Measurements from ENCODE around the gene ZNF701. TPM values are rescaled to one million over a fixed set of nuclear protein-coding genes. Genes with fewer than 3 reads are reported as not detected.
"Not testable (repeated sequence)": the region's sequence is repeated elsewhere in the genome, so short reads cannot be mapped to it uniquely, and the experiment has no call there.

The ZNF701 gene
- total and polyA plus RNA-seq, 8 donors = 4.2 to 13.6 (median 6.9) TPM

- no peak for TF ChIP-seq CTCF (IDR thresholded peaks at IDR 0.05)
- no peak overlapping the region for H3K27ac ChIP-seq
- DNase-seq = no peak
These were observed 20.6 kb downstream of the ZNF701 start for GRCh38 chr19:52590728-52591127.

GRCh38 chr19:52592301-52592700 is 22.2 kb downstream of the ZNF701 start:
- H3K36me3 ChIP-seq = no peaks in the 10 kb centered on the region
- DNase-seq (no peak), ATAC-seq (no peak), FAIRE-seq (no peak)
- H3K9me3 ChIP-seq = no peaks in the 10 kb centered on the region
- H3K27ac ChIP-seq = no peak overlapping the region
- 66 to 95% methylated on average over 3 of the region's 3 CpGs for WGBS, 2 donors
- H3K4me1 ChIP-seq = no peaks in the 10 kb centered on the region
- no peaks in the 10 kb centered on the region for H3K27me3 ChIP-seq
- intact Hi-C loops (cut with DNase I) = no loop called here
- no peak overlapping the region for H3K4me3 ChIP-seq
- no peak for TF ChIP-seq CTCF (IDR thresholded peaks at IDR 0.05)

More at GRCh38 chr19:52590728-52591127, 20.6 kb downstream of the ZNF701 start:
- ATAC-seq (no peak), FAIRE-seq (no peak)
- Histone ChIP-seq H3K27me3 (no peaks in the 10 kb centered on the region), H3K4me3 (no peak overlapping the region), H3K4me1 (no peaks in the 10 kb centered on the region), H3K36me3 (no peaks in the 10 kb centered on the region), H3K9me3 (no peaks in the 10 kb centered on the region)
- intact Hi-C loops (cut with DNase I) = no loop called here
- 95 to 96% methylated on average over 5 of the region's 5 CpGs for WGBS, 2 donors

- 94% methylated on average over 6 of the region's 25 CpGs; no CpG with 5 or more reads in 1 of the 2 donors for WGBS, 2 donors
These were observed 23.4 kb downstream of the ZNF701 start for GRCh38 chr19:52593441-52593840.

GRCh38 chr19:52599241-52599640 is 29.2 kb downstream of the ZNF701 start:
- no peaks in the 10 kb centered on the region for H3K36me3 ChIP-seq
- DNase-seq (no peak), ATAC-seq (no peak), FAIRE-seq (no peak)
- no peak for TF ChIP-seq CTCF (IDR thresholded peaks at IDR 0.05)
- 46 to 48% methylated on average over 3 of the region's 3 CpGs for WGBS, 2 donors
- no peak overlapping the region for H3K4me3 ChIP-seq
- H3K27me3 ChIP-seq = no peaks in the 10 kb centered on the region
- no peak overlapping the region for H3K27ac ChIP-seq
- no peaks in the 10 kb centered on the region for H3K9me3 ChIP-seq
- H3K4me1 ChIP-seq = peaks cover 0 to 5% (median 5%) of the 10 kb centered on the region in 3 donors
- intact Hi-C loops (cut with DNase I) = no loop called here

More at GRCh38 chr19:52593441-52593840, 23.4 kb downstream of the ZNF701 start:
- H3K4me1 ChIP-seq; intact Hi-C loops (cut with DNase I); H3K36me3 ChIP-seq; H3K4me3 ChIP-seq; FAIRE-seq; H3K9me3 ChIP-seq; DNase-seq; H3K27me3 ChIP-seq; H3K27ac ChIP-seq; ATAC-seq: not testable (repeated sequence)

GRCh38 chr19:52600639-52601024 is 30.5 kb downstream of the ZNF701 start:
- 0 to 1% methylated on average over 14 to 15 of the region's 15 CpGs for WGBS, 2 donors
- ATAC-seq (peak; percentile 25 to 42 (median 35)), FAIRE-seq (no peak), DNase-seq (peak in 3 of 6 donors; percentile 41 to 75 (median 58))
- Histone ChIP-seq H3K36me3 (no peaks in the 10 kb centered on the region), H3K9me3 (no peaks in the 10 kb centered on the region), H3K4me3 (peak overlapping the region; percentile 41 to 77 (median 53)), H3K27me3 (no peaks in the 10 kb centered on the region), H3K4me1 (peaks cover 0 to 5% (median 5%) of the 10 kb centered on the region in 3 donors), H3K27ac (peak overlapping the region in 3 of 4 donors; percentile 35 to 75 (median 66))
- intact Hi-C loops (cut with DNase I) = no loop called here
- no peak for TF ChIP-seq CTCF (IDR thresholded peaks at IDR 0.05)

Data from pancreas (tissue), 10 donors.